GM23338 (cell line): Measurements from ENCODE around the gene ITGB7. TPM values are rescaled to one million over a fixed set of nuclear protein-coding genes. Genes with fewer than 3 reads are reported as not detected.

Experiments used
- ATAC-seq: fragments of 200-7000 bp; cut with Tn5 transposase; 3 replicates; pipeline ENCODE4 v1.9.1; 2020
- DNase-seq: peaks from one replicate; pipeline ENCODE4 v3.0.0-alpha.2; 2015; ENCODE audit warnings: low spot score
- H2AFZ ChIP-seq: fragments of 200-600 bp; sonication (generic); 2 replicates; pipeline ENCODE4 v1.8.0; 2016; ENCODE audit warnings: antibody characterized with exemption, mild to moderate bottlenecking, moderate library complexity
- H3F3A ChIP-seq: fragments of 200-600 bp; sonication (generic); replicated peaks from 2 replicates; pipeline ENCODE4 v1.8.0; 2017; ENCODE audit warnings: antibody characterized with exemption, mixed run types, low read depth
- H3K27ac ChIP-seq: fragments of 200-600 bp; sonication (generic); 2 replicates; pipeline ENCODE4 v1.6.1; 2016; ENCODE audit warnings: low read depth
- H3K27me3 ChIP-seq: fragments of 200-600 bp; sonication (generic); 2 replicates; pipeline ENCODE4 v1.8.0; 2016; ENCODE audit warnings: mild to moderate bottlenecking, mixed run types, moderate library complexity; ENCODE audit not compliant: insufficient read depth
- H3K36me3 ChIP-seq: fragments of 200-600 bp; sonication (generic); 2 replicates; pipeline ENCODE4 v1.8.0; 2016; ENCODE audit warnings: mild to moderate bottlenecking; ENCODE audit not compliant: insufficient read depth
- H3K4me1 ChIP-seq: fragments of 200-600 bp; sonication (generic); 2 replicates; pipeline ENCODE4 v1.8.0; 2016; ENCODE audit warnings: mild to moderate bottlenecking, moderate library complexity; ENCODE audit not compliant: insufficient read depth
- H3K4me2 ChIP-seq: fragments of 200-600 bp; sonication (generic); 2 replicates; pipeline ENCODE4 v1.7.1; 2017; ENCODE audit warnings: mixed run types
- H3K4me3 ChIP-seq: fragments of 200-600 bp; sonication (generic); 2 replicates; pipeline ENCODE4 v1.6.1; 2016; ENCODE audit warnings: mixed run types
- H3K79me2 ChIP-seq: fragments of 200-600 bp; sonication (generic); replicated peaks from 2 replicates; pipeline ENCODE4 v1.8.0; 2017; ENCODE audit warnings: mild to moderate bottlenecking; ENCODE audit not compliant: insufficient read depth
- H3K9me2 ChIP-seq: fragments of 200-600 bp; sonication (generic); 2 replicates; pipeline ENCODE4 v1.8.0; 2017; ENCODE audit not compliant: insufficient read depth
- H4K20me1 ChIP-seq: fragments of 200-600 bp; sonication (generic); replicated peaks from 2 replicates; pipeline ENCODE4 v1.8.0; 2017; ENCODE audit warnings: mild to moderate bottlenecking; ENCODE audit not compliant: insufficient read depth
- H3K27ac Mint-ChIP-seq: 2 replicates; pipeline ENCODE4 v1.8.0; 2020; ENCODE audit warnings: inconsistent platforms, mild to moderate bottlenecking, moderate library complexity, mixed read lengths
- H3K27me3 Mint-ChIP-seq: 3 replicates; pipeline ENCODE4 v1.8.0; 2022; ENCODE audit warnings: low read depth, mild to moderate bottlenecking, moderate library complexity, mixed read lengths, inconsistent platforms; ENCODE audit not compliant: insufficient read depth, poor library complexity
- H3K36me3 Mint-ChIP-seq: 3 replicates; pipeline ENCODE4 v1.8.0; 2021; ENCODE audit warnings: low read depth, mild to moderate bottlenecking, inconsistent platforms, moderate library complexity, mixed read lengths
- H3K4me1 Mint-ChIP-seq: 3 replicates; pipeline ENCODE4 v1.8.0; 2020; ENCODE audit warnings: mild to moderate bottlenecking, inconsistent platforms, mixed read lengths
- H3K4me3 Mint-ChIP-seq: 3 replicates; pipeline ENCODE4 v1.8.0; 2021; ENCODE audit warnings: moderate library complexity, mild to moderate bottlenecking, inconsistent platforms, mixed read lengths
- H3K9me3 Mint-ChIP-seq: 3 replicates; pipeline ENCODE4 v1.8.0; 2020; ENCODE audit warnings: moderate library complexity, mild to moderate bottlenecking, inconsistent platforms, mixed read lengths
- CREB1 ChIP-seq: fragments of 250-450 bp; sonication (Bioruptor Pico); IDR thresholded peaks from 2 replicates; pipeline ENCODE4 v1.5.0; 2020; ENCODE audit warnings: low read depth, mild to moderate bottlenecking, moderate library complexity
- EZH2 ChIP-seq: fragments of 200-600 bp; sonication (generic); IDR thresholded peaks from one replicate; pipeline ENCODE4 v1.8.0; 2017; ENCODE audit warnings: antibody characterized with exemption, mild to moderate bottlenecking, low read depth; ENCODE audit not compliant: unreplicated experiment
- EZH2phosphoT487 ChIP-seq: fragments of 200-600 bp; sonication (generic); IDR thresholded peaks from one replicate; pipeline ENCODE4 v1.8.1; 2018; ENCODE audit warnings: antibody characterized with exemption; ENCODE audit not compliant: unreplicated experiment
- JUNB ChIP-seq: IDR thresholded peaks from one replicate; pipeline ENCODE4 v1.6.1; 2016; ENCODE audit warnings: antibody characterized with exemption; ENCODE audit not compliant: unreplicated experiment
- NANOG ChIP-seq: IDR thresholded peaks from 2 replicates; pipeline ENCODE4 v1.6.1; 2016; ENCODE audit warnings: antibody characterized with exemption, borderline replicate concordance
- POLR2AphosphoS5 ChIP-seq: IDR thresholded peaks from 2 replicates; pipeline ENCODE4 v1.6.1; 2016; ENCODE audit warnings: antibody characterized with exemption, low read depth
- STAT1 ChIP-seq: IDR thresholded peaks from one replicate; pipeline ENCODE4 v1.6.1; 2016; ENCODE audit warnings: antibody characterized with exemption; ENCODE audit not compliant: unreplicated experiment
- ZNF331 ChIP-seq: fragments of 250-450 bp; sonication (Bioruptor Pico); IDR thresholded peaks from 2 replicates; pipeline ENCODE4 v1.5.0; 2020; ENCODE audit warnings: low read depth, mild to moderate bottlenecking, moderate library complexity
- polyA plus RNA-seq: library from polyadenylated mRNA; unstranded; fragments of >200 nt; fragmentation: Nextera tagmentation; extraction: Ambion mirVana; gene quantifications from 2 replicates; pipeline ENCODE4 v1.2.1, GENCODE V29; 2016
- total RNA-seq: library from RNA; depleted of rRNA; stranded (reverse); fragments of >200 nt; shearing (Covaris generic); gene quantifications from 2 replicates; pipeline ENCODE4 v1.2.3, GENCODE V29; 2014
- TF ChIP-seq, protein P1 (sequence below): IDR thresholded peaks from 2 replicates; pipeline ENCODE4 v1.6.1; 2016; ENCODE audit warnings: antibody characterized with exemption
- TF ChIP-seq, protein P2 (sequence below), 2 experiments: fragments of 200-600 bp in 1 of 2; sonication (generic) in 1 of 2; conservative IDR thresholded peaks; 2 replicates each; pipeline versions ENCODE4 v1.5.1 to v1.6.1; 2016 to 2017; ENCODE audit warnings: antibody characterized with exemption in 2 of 2, low read depth in 2 of 2, mild to moderate bottlenecking in 2 of 2, moderate library complexity in 1 of 2
- TF ChIP-seq, protein P3 (sequence below): IDR thresholded peaks from one replicate; pipeline ENCODE4 v1.6.1; 2018; ENCODE audit warnings: antibody characterized with exemption; ENCODE audit not compliant: unreplicated experiment

ITGB7 gene
- total and polyA plus RNA-seq, 2 experiments from 2014 or later: 0.32 TPM; not detected in 1

DNA sequence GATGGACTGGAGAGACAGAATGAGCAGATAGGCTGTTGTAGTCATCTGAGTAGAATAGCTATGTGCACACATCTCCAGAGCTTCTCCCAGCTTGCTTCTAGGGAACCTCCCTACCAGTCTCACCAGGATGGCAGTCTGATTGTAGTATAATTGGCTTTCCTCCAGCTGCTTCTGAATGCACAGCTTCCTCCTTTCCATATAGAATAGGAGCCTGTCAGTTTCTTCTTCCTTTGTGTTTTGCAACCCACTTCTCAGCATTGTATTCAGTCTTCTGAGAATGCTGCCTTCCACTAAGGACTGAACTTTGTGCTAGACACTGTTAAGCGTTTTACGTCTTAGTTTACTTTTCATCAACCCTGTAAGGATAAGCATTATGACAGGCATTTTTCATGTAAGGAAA is 24.1 kb downstream of the ITGB7 start (continued):
- TF ChIP-seq, protein P1, sequence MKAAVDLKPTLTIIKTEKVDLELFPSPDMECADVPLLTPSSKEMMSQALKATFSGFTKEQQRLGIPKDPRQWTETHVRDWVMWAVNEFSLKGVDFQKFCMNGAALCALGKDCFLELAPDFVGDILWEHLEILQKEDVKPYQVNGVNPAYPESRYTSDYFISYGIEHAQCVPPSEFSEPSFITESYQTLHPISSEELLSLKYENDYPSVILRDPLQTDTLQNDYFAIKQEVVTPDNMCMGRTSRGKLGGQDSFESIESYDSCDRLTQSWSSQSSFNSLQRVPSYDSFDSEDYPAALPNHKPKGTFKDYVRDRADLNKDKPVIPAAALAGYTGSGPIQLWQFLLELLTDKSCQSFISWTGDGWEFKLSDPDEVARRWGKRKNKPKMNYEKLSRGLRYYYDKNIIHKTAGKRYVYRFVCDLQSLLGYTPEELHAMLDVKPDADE: no peak
- TF ChIP-seq EZH2phosphoT487: no peak
- no peak for TF ChIP-seq JUNB
- no peak for TF ChIP-seq CREB1 (CRISPR knock-in tag)
- TF ChIP-seq ZNF331: no peak
- TF ChIP-seq, protein P2, sequence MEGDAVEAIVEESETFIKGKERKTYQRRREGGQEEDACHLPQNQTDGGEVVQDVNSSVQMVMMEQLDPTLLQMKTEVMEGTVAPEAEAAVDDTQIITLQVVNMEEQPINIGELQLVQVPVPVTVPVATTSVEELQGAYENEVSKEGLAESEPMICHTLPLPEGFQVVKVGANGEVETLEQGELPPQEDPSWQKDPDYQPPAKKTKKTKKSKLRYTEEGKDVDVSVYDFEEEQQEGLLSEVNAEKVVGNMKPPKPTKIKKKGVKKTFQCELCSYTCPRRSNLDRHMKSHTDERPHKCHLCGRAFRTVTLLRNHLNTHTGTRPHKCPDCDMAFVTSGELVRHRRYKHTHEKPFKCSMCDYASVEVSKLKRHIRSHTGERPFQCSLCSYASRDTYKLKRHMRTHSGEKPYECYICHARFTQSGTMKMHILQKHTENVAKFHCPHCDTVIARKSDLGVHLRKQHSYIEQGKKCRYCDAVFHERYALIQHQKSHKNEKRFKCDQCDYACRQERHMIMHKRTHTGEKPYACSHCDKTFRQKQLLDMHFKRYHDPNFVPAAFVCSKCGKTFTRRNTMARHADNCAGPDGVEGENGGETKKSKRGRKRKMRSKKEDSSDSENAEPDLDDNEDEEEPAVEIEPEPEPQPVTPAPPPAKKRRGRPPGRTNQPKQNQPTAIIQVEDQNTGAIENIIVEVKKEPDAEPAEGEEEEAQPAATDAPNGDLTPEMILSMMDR (conservative IDR thresholded peaks at IDR 0.05; ENCODE audit: low read depth in 2 of 2): no peak
- TF ChIP-seq NANOG: no peak
- no peak for TF ChIP-seq POLR2AphosphoS5

DNA sequence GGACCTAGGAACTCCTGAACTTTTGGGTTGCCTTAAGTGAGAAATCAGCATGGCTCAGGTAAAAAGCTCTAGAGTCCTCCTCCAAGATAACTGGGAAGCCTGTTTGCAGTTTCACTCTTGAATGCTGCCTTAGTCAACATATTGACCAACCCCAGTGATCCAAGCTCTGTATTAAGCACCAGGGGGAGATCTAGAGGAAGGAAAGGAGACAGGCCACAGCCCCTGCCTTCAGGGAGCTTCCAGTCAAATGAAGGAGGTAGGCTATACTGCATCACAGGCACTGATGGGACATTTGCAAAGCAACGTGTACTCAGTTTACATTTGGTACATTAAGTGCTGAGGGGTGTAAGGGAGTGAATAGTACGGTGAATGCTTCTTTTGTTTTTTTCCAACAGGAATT is 25.1 kb downstream of the ITGB7 start:
- H3K4me3 Mint-ChIP-seq: peak overlapping the region; percentile 84
- H3K4me3 ChIP-seq: peak overlapping the region; percentile 80
- ATAC-seq: no peak

More for the DNA sequence above, 25.1 kb downstream of the ITGB7 start:
- DNase-seq: no peak
- Mint-ChIP-seq H3K27ac (no peak overlapping the region), H3K9me3 (no peaks in the 10 kb centered on the region), H3K4me1 (peaks cover 23% of the 10 kb centered on the region), H3K27me3 (peaks cover 32% of the 10 kb centered on the region), H3K36me3 (peaks cover 52% of the 10 kb centered on the region)
- Histone ChIP-seq H3K9me2 (no peaks in the 10 kb centered on the region), H3K79me2 (peaks cover 17% of the 10 kb centered on the region), H3K27me3 (peaks cover 30% of the 10 kb centered on the region), H3F3A (peaks cover 19% of the 10 kb centered on the region), H4K20me1 (peaks cover 23% of the 10 kb centered on the region), H3K36me3 (peaks cover 16% of the 10 kb centered on the region), H3K4me1 (peaks cover 17% of the 10 kb centered on the region), H2AFZ (no peak overlapping the region), H3K27ac (no peak overlapping the region), H3K4me2 (peak overlapping the region; percentile 98)
- TF ChIP-seq, protein P2 (conservative IDR thresholded peaks at IDR 0.05; ENCODE audit: low read depth in 2 of 2): no peak
- TF ChIP-seq POLR2AphosphoS5 (no peak), CREB1 (CRISPR knock-in tag) (no peak), NANOG (no peak), STAT1 (no peak), EZH2 (no peak), ZNF331 (no peak), EZH2phosphoT487 (no peak), JUNB (no peak)
- TF ChIP-seq, protein P1: no peak
- TF ChIP-seq, protein P3, sequence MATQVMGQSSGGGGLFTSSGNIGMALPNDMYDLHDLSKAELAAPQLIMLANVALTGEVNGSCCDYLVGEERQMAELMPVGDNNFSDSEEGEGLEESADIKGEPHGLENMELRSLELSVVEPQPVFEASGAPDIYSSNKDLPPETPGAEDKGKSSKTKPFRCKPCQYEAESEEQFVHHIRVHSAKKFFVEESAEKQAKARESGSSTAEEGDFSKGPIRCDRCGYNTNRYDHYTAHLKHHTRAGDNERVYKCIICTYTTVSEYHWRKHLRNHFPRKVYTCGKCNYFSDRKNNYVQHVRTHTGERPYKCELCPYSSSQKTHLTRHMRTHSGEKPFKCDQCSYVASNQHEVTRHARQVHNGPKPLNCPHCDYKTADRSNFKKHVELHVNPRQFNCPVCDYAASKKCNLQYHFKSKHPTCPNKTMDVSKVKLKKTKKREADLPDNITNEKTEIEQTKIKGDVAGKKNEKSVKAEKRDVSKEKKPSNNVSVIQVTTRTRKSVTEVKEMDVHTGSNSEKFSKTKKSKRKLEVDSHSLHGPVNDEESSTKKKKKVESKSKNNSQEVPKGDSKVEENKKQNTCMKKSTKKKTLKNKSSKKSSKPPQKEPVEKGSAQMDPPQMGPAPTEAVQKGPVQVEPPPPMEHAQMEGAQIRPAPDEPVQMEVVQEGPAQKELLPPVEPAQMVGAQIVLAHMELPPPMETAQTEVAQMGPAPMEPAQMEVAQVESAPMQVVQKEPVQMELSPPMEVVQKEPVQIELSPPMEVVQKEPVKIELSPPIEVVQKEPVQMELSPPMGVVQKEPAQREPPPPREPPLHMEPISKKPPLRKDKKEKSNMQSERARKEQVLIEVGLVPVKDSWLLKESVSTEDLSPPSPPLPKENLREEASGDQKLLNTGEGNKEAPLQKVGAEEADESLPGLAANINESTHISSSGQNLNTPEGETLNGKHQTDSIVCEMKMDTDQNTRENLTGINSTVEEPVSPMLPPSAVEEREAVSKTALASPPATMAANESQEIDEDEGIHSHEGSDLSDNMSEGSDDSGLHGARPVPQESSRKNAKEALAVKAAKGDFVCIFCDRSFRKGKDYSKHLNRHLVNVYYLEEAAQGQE: no peak
